Heart right ventricle (tissue), 16 donors: ENCODE results near the gene CLCN2. TPM values are rescaled to one million over a fixed set of nuclear protein-coding genes. Genes with fewer than 3 reads are reported as not detected.

Experiments
- ATAC-seq, 8 donors: fragments of 200-7000 bp; cut with Tn5 transposase; one replicate each; pipeline ENCODE4 v1.9.1; 2020; ENCODE audit warnings: mild to moderate bottlenecking in 8 of 8, moderate library complexity in 8 of 8, moderate number of reproducible peaks in 1 of 8
- DNase-seq, 2 donors: peaks; one replicate each; pipeline ENCODE4 v3.0.0-alpha.2; 2020
- H3K27ac ChIP-seq, 10 donors: fragments of 200-600 bp; sonication (generic) in 2 of 10; one replicate each; pipeline versions ENCODE4 v1.5.0 to v1.8.0; 2020 to 2022; ENCODE audit warnings: mild to moderate bottlenecking in 3 of 10
- H3K27me3 ChIP-seq, 7 donors: fragments of 200-600 bp; one replicate each; pipeline ENCODE4 v1.8.0; 2021 to 2022; ENCODE audit warnings: mild to moderate bottlenecking in 2 of 7
- H3K36me3 ChIP-seq, 9 donors: fragments of 200-600 bp; sonication (generic) in 1 of 9; one replicate each; pipeline versions ENCODE4 v1.5.0 to v1.8.0; 2020 to 2022; ENCODE audit warnings: mild to moderate bottlenecking in 2 of 9
- H3K4me1 ChIP-seq, 9 donors: fragments of 200-600 bp; sonication (generic) in 1 of 9; one replicate each; pipeline versions ENCODE4 v1.5.0 to v1.8.0; 2020 to 2022; ENCODE audit warnings: mild to moderate bottlenecking in 4 of 9
- H3K4me3 ChIP-seq, 10 donors: fragments of 200-600 bp; sonication (generic) in 2 of 10; one replicate each; pipeline versions ENCODE4 v1.5.0 to v1.8.0; 2020 to 2022; ENCODE audit warnings: mild to moderate bottlenecking in 7 of 10, moderate library complexity in 2 of 10
- H3K9me3 ChIP-seq, 11 donors: fragments of 200-600 bp in 10 of 11; sonication (generic) in 2 of 11; one replicate each; pipeline versions ENCODE4 v1.5.0 to v1.8.0; 2013 to 2022; ENCODE audit warnings: mild to moderate bottlenecking in 2 of 11, control low read depth in 1 of 11, moderate library complexity in 1 of 11
- CTCF ChIP-seq, 9 donors: fragments of 200-600 bp; sonication (generic) in 2 of 9; IDR thresholded peaks; one replicate each; pipeline versions ENCODE4 v1.5.0 to v1.8.0; 2021 to 2022; ENCODE audit warnings: antibody characterized with exemption in 9 of 9, mild to moderate bottlenecking in 5 of 9, moderate library complexity in 1 of 9
- WGBS, 2 donors: extraction: QIAGEN DNeasy Blood & Tissue Kit; methylation state at CpG; one replicate each; pipeline ENCODE4 v1.1.7; 2013; ENCODE audit warnings: inconsistent platforms in 1 of 2; 5-methylcytosine and 5-hydroxymethylcytosine counted together
- intact Hi-C, 10 donors: fragments of 100-400 bp; cut with DNase I; formaldehyde crosslinking; loops; one replicate each; pipeline versions ENCODE4 v1.11.1 to v1.14.2; 2022
- polyA plus RNA-seq, 2 donors: library from polyadenylated mRNA; stranded (reverse); fragments of 200-250 nt; gene quantifications; one replicate each; pipeline ENCODE4 v1.2.3, GENCODE V29; 2013
- total RNA-seq, 10 donors: library from RNA; stranded (reverse); fragmentation: NEBNext Ultra II Directional in 3 of 10; extraction: Animal tissue kit (Norgen Biotek cat#: 25700) in 3 of 10; gene quantifications; one replicate each; pipeline versions ENCODE4 v1.2.1 to v1.2.4, GENCODE V29; 2021 to 2023
- donor health status: Arrhythmogenic right ventricular cardiomyopathy.
- donor health status: ischemic (EF 13 %, LVEDD 7.1; RV severe dilation, severe dysfunction).
- donor health status: healthy with polysubstance abuse.
- donor health status: DM: no; HTN: yes; CAD: no.
- donor health status: DM: no; HTN: no; CAD: no.
- donor health status: ischemic (EF 25% LVEDD 6.9; RV normal size, moderate dysfunction).
- donor health status: ischemic (EF 25% LVEDD 5.7; RV mildly dilated, moderate dysfunction).
- donor health status: healthy.
- donor health status: DM: yes; HTN: yes; CAD: no.
- donor health status: Ischemic cardiomyopathy.
- donor health status: ischemic (EF 35%, LVEDD 5.7; RV mildly dilated, moderate dysfunction).
- donor health status: nonischemic (EF 11% LVEDD 7.7; RV severe dilation, severe dysfunction).
- donor health status: DM: yes; HTN: yes; CAD: no.
- donor health status: PGD.
- donor health status: ischemic (EF 29% LVEDD 5.4; RV normal size, mild dysfunction).
- donor health status: nonischemic (EF 23%, LVEDD 6.1; RV moderate dilation, normal function).

The CLCN2 gene
- total and polyA plus RNA-seq, 12 donors, result 1.3 to 8.4 (median 2.4) TPM

- no peak for TF ChIP-seq CTCF (IDR thresholded peaks at IDR 0.05)
- Histone ChIP-seq H3K9me3 (no peaks in the 10 kb centered on the region), H3K27ac (no peak overlapping the region), H3K27me3 (no peaks in the 10 kb centered on the region), H3K4me1 (peaks cover 0 to 12% (median 5%) of the 10 kb centered on the region in 9 donors), H3K4me3 (no peak overlapping the region), H3K36me3 (peaks cover 0 to 24% (median 0%) of the 10 kb centered on the region in 9 donors)
- no peak for ATAC-seq
- WGBS, 2 donors, result 94 to 96% methylated on average over 6 of the region's 6 CpGs
- no peak for DNase-seq
- intact Hi-C loops, result loop anchor here in 1 of 10 donors (10.0 kb wide), 1 partner anchor 46 kb away; no protein-coding TSS in a partner anchor
Measured at GRCh38 chr3:184350618-184351017, 10.8 kb downstream of the CLCN2 start.

GRCh38 chr3:184349563-184350470 lies 11.6 kb downstream of the CLCN2 start:
- H3K4me1 ChIP-seq, result peaks cover 0 to 17% (median 8%) of the 10 kb centered on the region in 9 donors
- DNase-seq, result no peak
- no peaks in the 10 kb centered on the region for H3K9me3 ChIP-seq
- H3K27ac ChIP-seq, result no peak overlapping the region
- intact Hi-C loops, result loop anchor here in 2 of 10 donors (5.0 to 10.0 kb wide), 2 partner anchors 38 to 45 kb away; partner anchors contain the start of gene EIF4G1 (in 1 of the 2)
- no peaks in the 10 kb centered on the region for H3K27me3 ChIP-seq
- peaks cover 0 to 24% (median 2%) of the 10 kb centered on the region in 9 donors for H3K36me3 ChIP-seq
- H3K4me3 ChIP-seq, result no peak overlapping the region
- TF ChIP-seq CTCF (IDR thresholded peaks at IDR 0.05), result no peak
- WGBS, 2 donors, result 79 to 83% methylated on average over 10 of the region's 10 CpGs
- no peak for ATAC-seq

GRCh38 chr3:184348057-184348382 lies 13.4 kb downstream of the CLCN2 start:
- Histone ChIP-seq H3K9me3 (no peaks in the 10 kb centered on the region), H3K27ac (no peak overlapping the region), H3K36me3 (peaks cover 0 to 41% (median 19%) of the 10 kb centered on the region in 9 donors), H3K4me3 (no peak overlapping the region), H3K4me1 (peaks cover 0 to 17% (median 8%) of the 10 kb centered on the region in 9 donors), H3K27me3 (no peaks in the 10 kb centered on the region)
- DNase-seq, result no peak
- no peak for TF ChIP-seq CTCF (IDR thresholded peaks at IDR 0.05)
- intact Hi-C loops, result loop anchor here in 1 of 10 donors (5.0 kb wide), 1 partner anchor 36 kb away; the partner anchor contains the start of gene EIF4G1
- 89 to 92% methylated on average over 4 of the region's 4 CpGs for WGBS, 2 donors
- ATAC-seq, result no peak

GRCh38 chr3:184347321-184348056 lies 13.9 kb downstream of the CLCN2 start:
- TF ChIP-seq CTCF (IDR thresholded peaks at IDR 0.05), result no peak
- Histone ChIP-seq H3K36me3 (peaks cover 0 to 43% (median 24%) of the 10 kb centered on the region in 9 donors), H3K27me3 (no peaks in the 10 kb centered on the region), H3K27ac (no peak overlapping the region), H3K9me3 (no peaks in the 10 kb centered on the region), H3K4me3 (no peak overlapping the region), H3K4me1 (peaks cover 0 to 17% (median 8%) of the 10 kb centered on the region in 9 donors)
- ATAC-seq, result no peak
- intact Hi-C loops, result loop anchor here in 1 of 10 donors (5.0 kb wide), 1 partner anchor 35 kb away; the partner anchor contains the start of gene EIF4G1
- 79 to 81% methylated on average over 12 of the region's 12 CpGs for WGBS, 2 donors
- no peak for DNase-seq
